ENCODE measurements around the gene KATNBL1. TPM values are rescaled to one million over a fixed set of nuclear protein-coding genes. Genes with fewer than 3 reads are reported as not detected.
"Not testable (repeated sequence)": the region's sequence is repeated elsewhere in the genome, so short reads cannot be mapped to it uniquely, and the experiment has no call there.

The KATNBL1 gene
- total RNA-seq, 1 donor from 2014 or later = 19.3 TPM

DNA sequence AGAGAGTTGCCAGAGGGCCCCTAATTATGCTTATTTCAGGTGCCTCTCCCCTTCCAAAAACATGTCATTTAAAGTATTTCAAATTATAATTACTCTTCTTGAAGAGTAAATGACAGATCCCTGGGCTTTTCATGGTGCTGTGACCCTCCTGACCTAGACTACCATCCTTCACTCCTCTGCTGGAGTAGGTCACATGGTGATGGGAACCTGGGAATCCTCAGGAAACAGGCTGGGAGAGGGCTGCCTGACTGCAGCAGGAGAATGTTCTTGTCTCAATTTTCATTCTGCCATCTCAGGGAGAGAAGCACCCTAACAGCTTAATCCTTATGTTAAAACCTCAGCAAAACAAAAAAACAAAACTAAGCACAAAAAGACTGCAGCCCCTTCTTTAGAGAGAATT, 83.4 kb downstream of the KATNBL1 start:
- intact Hi-C loops (cut with DNase I) = no loop called here
- DNase-seq (ENCODE audit: missing footprints) = no peak
- no peak for ATAC-seq

DNA sequence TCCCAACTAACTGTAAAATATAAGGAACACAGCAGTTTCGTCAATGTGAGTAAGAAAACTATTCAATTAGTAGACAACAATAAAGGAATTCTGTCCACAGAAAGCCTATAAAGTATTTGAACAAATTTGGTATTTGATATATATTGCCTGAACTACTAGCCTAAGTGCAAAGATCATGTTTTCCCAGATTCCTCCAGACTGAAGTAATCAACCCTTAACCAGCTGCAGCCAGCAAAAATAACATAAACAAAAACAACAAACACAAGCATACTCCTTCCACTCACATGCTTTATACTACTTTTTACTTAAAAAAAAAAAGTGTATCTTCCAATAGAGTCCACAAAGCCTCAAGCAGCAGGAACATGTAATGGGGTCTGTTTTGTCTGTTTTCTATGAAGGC, 84.0 kb downstream of the KATNBL1 start:
- intact Hi-C loops (cut with DNase I) = no loop called here
- ATAC-seq (no peak), DNase-seq (ENCODE audit: missing footprints) (no peak)

DNA sequence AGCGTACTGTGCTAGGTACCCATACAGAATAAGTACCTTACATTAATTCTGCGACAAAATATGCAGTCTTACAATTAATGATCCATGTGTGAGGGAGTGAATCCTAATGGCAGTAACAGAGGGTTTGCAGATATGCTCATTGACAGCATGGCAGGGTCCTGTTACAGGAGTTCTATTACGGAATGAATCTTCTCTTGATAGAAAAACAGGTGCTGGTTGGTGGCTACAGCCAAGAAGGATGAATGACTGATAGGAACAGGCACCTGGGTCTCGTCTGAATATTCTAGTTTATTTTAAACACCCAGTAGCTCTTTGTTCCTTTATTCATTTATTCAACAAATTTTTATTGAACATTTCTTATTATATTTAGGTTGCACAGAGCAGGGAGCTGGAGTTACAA, 85.2 kb downstream of the KATNBL1 start:
- ATAC-seq = no peak
- intact Hi-C loops (cut with DNase I) = no loop called here
- no peak for DNase-seq (ENCODE audit: missing footprints)

DNA sequence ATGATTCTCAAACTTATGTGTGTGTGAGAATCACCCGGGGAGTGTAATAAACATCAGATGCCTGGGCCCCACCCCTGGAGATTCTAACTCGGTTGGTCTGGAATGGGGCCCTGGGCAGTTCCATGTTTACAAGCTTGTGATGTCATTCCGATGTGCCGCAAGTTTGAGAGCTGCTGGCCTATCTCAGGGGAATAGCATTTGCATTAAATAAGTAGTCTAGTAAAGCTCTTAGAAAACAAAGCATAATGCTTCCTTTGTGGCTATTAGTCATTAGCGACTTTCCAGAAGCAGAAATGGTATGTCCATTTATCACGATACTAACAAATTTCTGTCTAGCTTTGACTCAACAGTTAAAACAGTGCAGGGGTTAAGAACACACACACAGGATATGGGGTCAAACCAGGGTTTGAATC, 87.1 kb downstream of the KATNBL1 start:
- ATAC-seq (no peak), DNase-seq (ENCODE audit: missing footprints) (no peak)
- intact Hi-C loops (cut with DNase I) = no loop called here

DNA sequence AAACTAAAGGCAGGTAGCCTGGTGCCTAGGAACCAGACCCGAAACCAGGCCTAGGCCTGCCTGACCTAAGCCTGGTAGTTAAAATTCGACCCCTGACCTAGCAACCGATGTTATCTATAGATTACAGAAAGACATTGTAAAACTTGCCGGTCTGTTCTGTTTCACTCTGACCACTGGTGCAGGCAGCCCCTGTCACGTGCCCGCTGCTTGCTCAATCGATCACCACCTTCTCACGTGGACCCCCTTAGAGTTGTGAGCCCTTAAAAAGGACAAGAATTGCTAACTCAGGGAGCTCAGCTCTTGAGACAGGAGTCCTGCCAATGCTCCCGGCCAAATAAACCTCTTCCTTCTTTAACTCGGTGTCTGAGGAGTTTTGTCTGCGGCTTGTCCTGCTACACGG, 88.1 kb downstream of the KATNBL1 start:
- ATAC-seq; intact Hi-C loops (cut with DNase I); DNase-seq (ENCODE audit: missing footprints): not testable (repeated sequence)

DNA sequence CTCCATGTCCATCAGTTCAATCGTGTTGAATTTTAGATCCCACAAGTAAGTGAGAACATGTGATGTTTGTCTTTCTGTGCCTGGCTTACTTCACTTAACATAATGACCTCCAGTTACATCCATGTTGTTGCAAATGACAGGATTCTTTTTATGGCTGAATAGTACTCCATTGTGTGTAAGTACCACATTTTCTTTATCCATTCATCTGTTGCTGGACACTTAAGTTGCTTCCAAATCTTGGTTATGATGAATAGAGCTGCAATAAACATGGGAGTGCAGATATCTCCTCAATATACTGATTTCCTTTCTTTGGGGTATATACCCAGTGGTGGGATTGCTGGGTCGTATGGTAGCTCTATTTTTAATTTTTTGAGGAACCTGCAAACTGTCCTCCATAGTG, 89.5 kb downstream of the KATNBL1 start:
- intact Hi-C loops (cut with DNase I); ATAC-seq: not testable (repeated sequence)

DNA sequence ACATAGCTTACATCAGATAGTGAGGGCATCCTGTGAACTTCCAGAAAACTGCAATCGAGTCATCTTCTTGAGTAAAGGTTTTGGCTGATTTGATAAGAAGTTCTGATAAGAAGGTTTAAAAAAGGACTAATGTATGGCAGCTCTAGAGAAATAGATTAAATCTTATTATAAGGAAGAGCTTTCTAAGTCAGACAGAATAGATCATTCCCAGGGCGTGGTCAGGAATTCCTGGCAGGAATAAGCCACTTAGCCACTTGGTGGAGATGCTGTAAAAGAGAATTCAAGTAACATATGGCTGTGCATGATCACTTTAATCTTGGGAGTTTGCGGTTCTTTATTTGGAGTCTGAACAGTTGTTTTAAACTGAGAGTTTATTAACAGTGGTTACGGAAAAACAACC, 90.6 kb downstream of the KATNBL1 start:
- intact Hi-C loops (cut with DNase I) = no loop called here
- ATAC-seq = no peak
- no peak for DNase-seq (ENCODE audit: missing footprints)

More for the DNA sequence above, 89.5 kb downstream of the KATNBL1 start:
- DNase-seq (ENCODE audit: missing footprints) = not testable (repeated sequence)

DNA sequence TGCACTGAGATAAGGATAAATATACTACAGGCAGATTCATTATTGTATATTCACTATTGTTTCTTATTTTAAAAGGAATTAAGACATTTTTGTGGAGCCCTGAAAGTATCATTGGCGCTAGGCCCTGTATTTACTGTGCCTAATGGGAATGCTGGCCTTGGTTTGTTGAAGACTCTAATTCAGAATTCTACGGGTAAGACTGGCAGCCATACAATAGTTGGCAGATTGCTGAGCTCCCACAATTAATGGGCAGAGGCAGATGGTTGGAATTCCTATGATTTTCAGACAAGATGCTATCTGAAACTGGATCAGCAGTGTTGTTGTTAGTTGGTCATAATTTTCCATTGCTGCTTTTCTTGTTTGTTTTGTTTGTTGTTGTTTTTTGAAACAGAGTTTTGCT, 93.3 kb downstream of the KATNBL1 start:
- ATAC-seq (no peak), DNase-seq (ENCODE audit: missing footprints) (no peak)
- intact Hi-C loops (cut with DNase I) = no loop called here

DNA sequence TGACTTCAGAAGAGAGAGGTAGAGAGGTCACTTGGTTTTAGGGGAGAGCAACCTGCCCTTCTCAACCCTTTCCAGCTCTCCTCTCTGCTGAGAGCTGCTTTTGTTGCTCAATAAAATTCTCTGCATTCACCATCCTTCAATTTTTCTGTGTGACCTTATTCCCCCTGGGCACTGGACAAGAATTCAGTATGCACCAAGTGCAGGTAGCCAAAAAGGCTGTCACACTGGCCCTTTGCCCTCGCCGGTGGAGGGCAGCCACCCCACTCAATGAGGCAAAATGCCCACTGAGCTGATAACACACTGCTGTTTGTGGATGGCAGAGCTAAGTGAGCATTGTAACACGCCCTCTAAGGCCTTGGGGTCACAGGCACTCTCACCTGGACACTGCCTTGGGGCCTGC, 95.2 kb downstream of the KATNBL1 start:
- DNase-seq (ENCODE audit: missing footprints) (no peak), ATAC-seq (no peak)
- intact Hi-C loops (cut with DNase I) = no loop called here

DNA sequence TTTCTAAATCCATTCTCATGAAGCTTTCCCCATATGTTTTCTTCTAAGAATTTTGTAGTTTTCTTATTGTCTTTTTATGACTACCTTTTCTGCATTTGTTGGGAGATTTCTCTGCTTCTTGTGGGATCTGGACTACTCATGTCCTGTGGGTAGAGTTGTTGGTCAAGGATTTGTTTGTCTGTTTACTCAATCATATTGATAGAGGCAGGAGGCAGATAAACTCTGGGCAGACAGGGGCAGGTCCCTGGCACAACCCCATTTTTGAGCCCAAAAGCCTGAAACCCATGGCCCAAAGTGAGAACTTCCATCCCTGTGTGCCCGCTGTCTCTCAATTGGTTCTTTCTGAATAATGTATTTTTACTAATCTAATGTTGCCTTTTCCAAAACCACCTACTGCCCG, 95.7 kb downstream of the KATNBL1 start:
- ATAC-seq = no peak
- no peak for DNase-seq (ENCODE audit: missing footprints)
- intact Hi-C loops (cut with DNase I) = no loop called here

DNA sequence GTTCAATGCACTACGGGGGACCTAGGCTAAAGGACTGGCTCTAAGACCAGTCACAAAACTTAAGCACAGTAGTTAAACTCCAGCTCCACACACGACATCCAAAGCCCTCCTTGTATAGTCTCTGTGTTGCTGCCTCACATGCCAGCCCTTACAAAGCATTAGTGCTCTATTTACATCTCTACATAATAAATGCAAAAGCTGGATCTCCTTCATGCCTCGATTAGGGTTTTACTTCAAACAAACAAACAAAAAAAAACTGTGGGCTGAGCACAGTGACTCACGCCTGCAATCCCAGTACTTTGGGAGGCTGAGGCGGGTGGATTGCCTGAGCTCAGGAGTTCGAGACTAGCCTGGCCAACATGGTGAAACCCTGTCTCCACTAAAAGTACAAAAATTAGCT, 98.4 kb downstream of the KATNBL1 start:
- intact Hi-C loops (cut with DNase I) = no loop called here
- no peak for ATAC-seq

DNA sequence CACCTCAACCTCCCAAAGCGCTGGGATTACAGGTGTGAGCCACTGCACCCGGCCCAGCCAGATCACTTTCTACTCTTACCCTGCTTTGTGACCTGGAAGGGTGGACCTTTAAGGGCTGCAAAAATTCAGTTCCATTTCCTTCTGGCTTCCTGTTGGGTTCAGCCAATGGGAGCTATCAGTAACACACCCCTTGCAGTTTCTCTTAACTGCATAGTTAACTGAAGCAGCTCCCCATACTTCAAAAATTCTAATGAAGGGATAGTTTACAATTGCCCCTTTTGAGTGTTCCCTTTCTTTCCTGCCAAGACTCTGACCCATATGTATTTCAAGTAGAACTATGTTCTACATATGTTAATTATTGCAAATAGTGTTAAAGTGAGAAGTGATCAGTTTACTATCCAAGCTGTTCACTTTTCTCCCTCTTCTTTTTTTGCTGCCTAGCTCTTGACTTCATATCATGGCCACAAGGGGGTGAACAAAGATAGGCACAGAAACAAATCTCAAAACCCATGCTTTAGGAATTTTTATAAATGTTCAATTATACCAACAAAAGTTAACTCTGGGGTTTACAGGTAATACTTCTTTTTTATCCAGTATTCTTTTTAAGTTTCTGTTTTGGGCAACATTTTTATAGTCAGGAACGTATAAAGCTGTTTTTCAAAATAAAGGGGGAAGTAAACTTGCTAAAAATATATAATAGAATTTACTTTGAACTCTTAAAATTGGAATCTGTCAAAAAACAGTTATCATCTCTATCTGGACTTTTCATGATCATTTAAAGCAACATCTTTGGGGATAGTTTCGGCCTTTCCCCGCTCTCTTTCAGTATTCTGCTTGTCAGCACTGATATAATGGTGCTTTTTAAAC, 99.9 kb downstream of the KATNBL1 start:
- intact Hi-C loops (cut with DNase I) = no loop called here
- ATAC-seq (no peak), DNase-seq (ENCODE audit: missing footprints) (no peak)

More for the DNA sequence above, 98.4 kb downstream of the KATNBL1 start:
- no peak for DNase-seq (ENCODE audit: missing footprints)

DNA sequence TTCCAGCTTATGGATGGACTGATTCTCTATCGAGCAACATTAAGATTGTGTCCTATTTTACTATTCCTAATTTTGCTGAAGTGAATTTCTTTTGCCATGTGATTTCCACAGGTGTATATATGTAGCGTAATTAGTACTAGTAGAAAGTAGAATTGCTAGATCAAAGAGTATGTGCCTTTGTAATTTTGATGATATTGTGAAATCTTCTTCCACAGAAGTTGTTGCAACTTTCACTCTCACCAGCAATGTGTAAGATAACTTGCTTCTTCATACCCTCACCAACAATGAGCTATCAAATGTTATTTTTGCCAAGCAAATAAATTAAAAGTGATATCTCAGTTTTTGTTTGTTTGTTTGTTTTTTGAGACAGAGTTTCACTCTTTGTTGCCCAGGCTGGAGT, 102.6 kb downstream of the KATNBL1 start:
- ATAC-seq (no peak), DNase-seq (ENCODE audit: missing footprints) (no peak)
- intact Hi-C loops (cut with DNase I) = no loop called here

DNA sequence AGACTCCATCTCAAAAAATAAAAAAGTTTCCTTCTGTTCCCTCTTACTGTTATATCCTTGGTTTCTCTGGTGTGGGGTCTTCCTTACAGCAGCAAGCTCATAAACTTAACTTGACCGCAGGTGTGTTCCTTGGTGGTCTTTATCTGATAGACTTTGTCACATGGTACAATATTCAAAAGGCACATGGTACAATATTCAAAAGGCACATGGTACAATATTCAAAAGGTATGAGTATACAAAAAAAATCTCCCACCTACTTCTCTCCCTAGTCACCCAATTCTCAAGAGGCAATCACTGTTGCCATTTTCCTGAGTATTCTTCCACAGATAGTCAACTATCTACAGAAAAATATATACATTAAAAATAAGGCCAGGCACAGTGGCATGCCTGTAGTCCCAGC, 103.5 kb downstream of the KATNBL1 start:
- no peak for DNase-seq (ENCODE audit: missing footprints)

DNA sequence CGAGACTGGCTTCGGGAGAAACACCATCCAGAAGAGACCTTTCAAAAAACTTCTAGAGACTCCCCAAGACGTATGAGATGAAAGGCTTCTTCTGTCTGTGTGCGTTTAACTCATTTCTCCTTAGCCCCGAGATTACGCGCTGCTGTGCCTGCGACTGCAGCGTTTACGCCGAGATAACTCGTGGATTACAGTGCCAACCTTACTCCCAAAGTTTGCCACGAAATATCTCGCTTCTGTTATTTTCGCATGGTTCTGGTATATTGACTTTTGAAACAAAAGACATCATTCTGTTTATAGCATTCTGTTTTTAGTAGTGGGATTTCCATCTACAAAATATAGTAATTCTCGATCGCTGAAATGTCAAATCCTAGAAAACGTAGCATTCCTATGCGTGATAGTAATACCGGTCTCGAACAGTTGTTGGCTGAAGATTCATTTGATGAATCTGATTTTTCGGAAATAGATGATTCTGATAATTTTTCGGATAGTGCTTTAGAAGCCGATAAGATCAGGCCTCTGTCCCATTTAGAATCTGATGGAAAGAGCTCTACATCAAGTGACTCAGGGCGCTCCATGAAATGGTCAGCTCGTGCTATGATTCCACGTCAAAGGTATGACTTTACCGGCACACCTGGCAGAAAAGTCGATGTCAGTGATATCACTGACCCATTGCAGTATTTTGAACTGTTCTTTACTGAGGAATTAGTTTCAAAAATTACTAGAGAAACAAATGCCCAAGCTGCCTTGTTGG, 107.5 kb downstream of the KATNBL1 start:
- ATAC-seq (peak; percentile 33), DNase-seq (ENCODE audit: missing footprints) (no peak)
- intact Hi-C loops (cut with DNase I) = loop anchor here (1.0 to 5.0 kb wide), 3 partner anchors 122 to 865 kb away; partner anchors contain the start of genes AQR and LPCAT4

More for the DNA sequence above, 103.5 kb downstream of the KATNBL1 start:
- intact Hi-C loops (cut with DNase I) = no loop called here
- ATAC-seq = no peak

DNA sequence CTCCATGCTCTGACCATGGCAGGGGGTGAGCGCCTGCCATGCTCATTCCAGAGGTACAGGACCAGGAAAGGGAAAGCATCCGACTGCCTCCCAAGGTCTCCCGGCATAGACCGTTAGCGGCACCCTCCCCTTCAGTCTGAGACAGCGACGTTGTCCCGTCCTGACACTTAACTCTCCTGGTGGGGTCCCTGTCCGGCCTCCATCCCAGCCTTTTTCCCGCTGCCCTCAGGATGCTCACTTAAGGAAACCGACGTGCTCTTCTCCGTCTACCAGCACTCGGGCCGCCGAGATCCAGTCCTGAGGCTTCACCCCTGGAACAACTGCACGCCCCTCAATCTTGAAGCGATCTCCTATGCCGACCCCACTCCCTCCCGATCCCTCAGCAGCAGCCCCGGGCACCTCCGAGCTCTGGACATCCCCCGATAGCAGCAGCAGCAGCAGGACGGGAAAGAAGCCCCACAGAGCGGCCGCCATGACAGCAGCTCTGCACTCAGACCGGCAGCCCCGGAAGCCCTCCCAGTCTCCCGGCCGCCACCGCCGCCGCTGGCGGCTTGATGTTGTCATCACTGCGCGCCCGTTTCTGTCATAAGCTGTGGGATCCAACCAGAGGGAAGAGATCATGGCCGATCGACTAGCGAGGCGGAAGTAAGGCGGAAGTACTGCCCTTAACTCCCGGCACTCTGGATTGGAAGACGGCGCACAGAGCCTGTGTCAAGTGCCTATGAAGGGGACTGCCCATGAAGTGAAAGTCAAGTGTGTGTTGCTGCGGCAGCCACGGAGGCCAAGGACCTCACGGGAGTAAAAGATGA, 108.3 kb downstream of the KATNBL1 start, which contains the start of the genes EMC7 and PGBD4:
Gene EMC7, minus strand, starts transcription at position 497 of the 809 bp plus-strand sequence. Its CDS starts 23 bp downstream, at position 474.
Gene PGBD4, plus strand, starts transcription at position 718 of the 809 bp plus-strand sequence. CDS start 449 bp downstream, outside the sequence.
- peak; percentile 99 for DNase-seq (ENCODE audit: missing footprints)
- ATAC-seq = peak; percentile 100
- intact Hi-C loops (cut with DNase I) = loop anchor here (1.0 to 5.0 kb wide), 3 partner anchors 123 to 866 kb away; partner anchors contain the start of genes AQR and LPCAT4

DNA sequence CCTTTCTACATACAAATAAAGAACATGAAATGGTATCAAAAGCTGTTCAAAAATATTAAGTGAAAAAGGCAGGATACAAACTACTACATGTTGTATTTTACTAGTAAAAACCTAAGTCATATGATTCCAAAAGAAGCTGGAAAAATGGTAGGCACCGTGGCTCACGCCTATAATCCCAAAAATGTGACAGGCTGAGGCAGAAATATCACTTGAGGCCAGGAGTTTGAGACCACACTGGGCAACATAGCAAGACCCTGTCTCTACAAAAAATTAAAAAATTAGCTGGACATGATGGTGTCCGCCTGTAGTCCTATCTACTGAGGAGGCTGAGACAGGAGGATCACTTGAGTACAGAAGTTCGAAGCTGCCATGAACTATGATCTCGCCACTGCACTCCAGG, 110.0 kb downstream of the KATNBL1 start:
- intact Hi-C loops (cut with DNase I) = loop anchor here (5.0 kb wide), 1 partner anchor 867 kb away; the partner anchor contains the start of gene AQR
- ATAC-seq (no peak), DNase-seq (ENCODE audit: missing footprints) (no peak)
